ENCODE results near the gene BCKDK.
"Not testable (repeated sequence)": the region's sequence is repeated elsewhere in the genome, so short reads cannot be mapped to it uniquely, and the experiment has no call there.

Gene BCKDK

DNA sequence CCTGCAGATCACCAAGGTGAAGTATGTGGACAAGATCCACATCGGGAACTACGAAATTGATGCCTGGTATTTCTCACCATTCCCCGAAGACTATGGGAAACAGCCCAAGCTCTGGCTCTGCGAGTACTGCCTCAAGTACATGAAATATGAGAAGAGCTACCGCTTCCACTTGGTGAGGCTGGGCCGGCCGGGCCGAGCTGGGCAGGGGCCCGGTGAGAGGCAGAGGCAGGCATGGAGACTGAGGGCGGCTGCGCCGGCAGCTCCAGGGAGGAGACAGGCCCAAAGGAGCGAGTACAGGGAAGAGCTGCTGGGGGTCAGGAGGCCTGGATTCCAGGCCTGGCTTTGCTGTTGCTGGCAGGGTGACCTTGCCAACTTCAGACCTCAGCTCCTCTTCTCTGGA, 19.0 kb downstream of the BCKDK start:
- DNase-seq, result no peak

- DNase-seq, result peak; percentile 88 to 96 (median 94)
These were observed 20.8 kb downstream of the BCKDK start for GRCh38 chr16:31128711-31129567.

- peak; percentile 90 to 93 (median 90) for DNase-seq
These were observed 21.6 kb downstream of the BCKDK start for GRCh38 chr16:31129568-31130335.

GRCh38 chr16:31130336-31130891, 22.2 kb downstream of the BCKDK start:
- peak; percentile 44 to 71 (median 66) for DNase-seq

- no peak for DNase-seq
These were observed 22.7 kb downstream of the BCKDK start for GRCh38 chr16:31130899-31131298.

GRCh38 chr16:31131416-31131815, 23.2 kb downstream of the BCKDK start:
- DNase-seq, result no peak

- no peak for DNase-seq
These were observed 23.7 kb downstream of the BCKDK start for GRCh38 chr16:31131841-31132271.

DNA sequence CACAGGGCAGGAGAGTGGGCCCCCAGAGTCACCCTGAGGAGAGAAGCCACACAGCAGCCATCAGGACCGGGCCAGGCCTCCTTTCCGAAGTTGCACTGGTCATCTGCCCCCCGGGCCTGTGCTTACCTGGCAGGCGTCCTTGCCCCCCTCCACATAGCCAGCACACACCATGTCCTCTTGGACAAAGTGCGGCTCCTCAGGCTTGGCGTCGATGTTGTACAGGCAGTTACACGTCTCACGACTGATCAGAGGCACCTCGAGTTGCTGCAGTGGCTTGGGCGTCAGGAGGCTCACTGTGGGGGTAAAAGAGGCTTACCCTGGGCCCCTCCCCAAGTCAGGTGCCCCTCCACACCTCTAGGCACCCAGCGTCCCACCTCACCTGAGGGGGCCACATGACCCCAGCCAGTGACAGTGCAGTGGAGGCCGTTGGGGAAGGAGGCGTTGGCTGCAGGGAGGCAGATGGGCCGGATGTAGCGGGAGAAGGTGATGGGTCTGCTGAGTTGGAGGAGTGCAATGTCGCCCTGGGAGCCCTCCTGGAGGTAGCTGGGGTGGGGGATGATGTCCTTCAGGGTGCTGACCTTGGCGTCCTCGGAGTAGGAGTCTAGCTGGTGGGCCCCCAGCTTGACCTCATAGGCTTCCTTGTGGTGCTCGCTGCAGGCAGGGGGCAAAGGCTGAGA, 24.3 kb downstream of the BCKDK start:
- DNase-seq, result no peak

- DNase-seq, result no peak
These were observed 24.9 kb downstream of the BCKDK start for GRCh38 chr16:31133046-31133501.

DNA sequence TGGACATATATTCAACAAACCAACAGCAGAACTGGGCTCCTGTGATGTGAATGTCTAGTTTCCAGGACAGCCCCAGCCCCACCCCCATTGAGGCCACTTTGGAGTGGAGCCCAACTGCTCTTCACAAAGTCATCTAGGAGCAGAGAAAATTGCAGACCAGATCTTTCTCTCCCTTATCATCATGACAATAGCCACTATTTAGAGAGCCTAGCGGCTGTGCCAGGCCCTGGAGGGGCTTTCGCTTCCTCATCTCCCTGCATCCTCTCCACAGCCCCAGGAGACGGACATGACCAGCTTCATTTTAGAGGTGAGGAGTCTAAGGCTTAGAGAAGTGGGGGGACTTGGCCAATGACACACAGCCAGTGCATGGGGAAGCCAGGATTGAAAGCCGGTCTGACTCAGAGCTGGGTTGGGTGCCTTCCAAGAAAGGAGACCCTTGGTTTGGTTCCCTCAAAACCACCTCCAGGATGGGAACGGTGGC, 25.9 kb downstream of the BCKDK start:
- DNase-seq, result peak; percentile 29 to 63 (median 59)

- peak in 1 of 4 experiments; percentile 26 for DNase-seq
These were observed 26.7 kb downstream of the BCKDK start for GRCh38 chr16:31134625-31135534.

- no peak for DNase-seq
These were observed 27.5 kb downstream of the BCKDK start, which contains the start of gene PRSS8 for GRCh38 chr16:31135535-31136286. Gene PRSS8 (minus strand): TSS chr16:31135727. CDS start chr16:31135498, 229 bp downstream.

GRCh38 chr16:31136287-31136662, 28.1 kb downstream of the BCKDK start:
- no peak for DNase-seq

GRCh38 chr16:31136822-31137499, 28.8 kb downstream of the BCKDK start:
- DNase-seq, result not testable (repeated sequence)

DNA sequence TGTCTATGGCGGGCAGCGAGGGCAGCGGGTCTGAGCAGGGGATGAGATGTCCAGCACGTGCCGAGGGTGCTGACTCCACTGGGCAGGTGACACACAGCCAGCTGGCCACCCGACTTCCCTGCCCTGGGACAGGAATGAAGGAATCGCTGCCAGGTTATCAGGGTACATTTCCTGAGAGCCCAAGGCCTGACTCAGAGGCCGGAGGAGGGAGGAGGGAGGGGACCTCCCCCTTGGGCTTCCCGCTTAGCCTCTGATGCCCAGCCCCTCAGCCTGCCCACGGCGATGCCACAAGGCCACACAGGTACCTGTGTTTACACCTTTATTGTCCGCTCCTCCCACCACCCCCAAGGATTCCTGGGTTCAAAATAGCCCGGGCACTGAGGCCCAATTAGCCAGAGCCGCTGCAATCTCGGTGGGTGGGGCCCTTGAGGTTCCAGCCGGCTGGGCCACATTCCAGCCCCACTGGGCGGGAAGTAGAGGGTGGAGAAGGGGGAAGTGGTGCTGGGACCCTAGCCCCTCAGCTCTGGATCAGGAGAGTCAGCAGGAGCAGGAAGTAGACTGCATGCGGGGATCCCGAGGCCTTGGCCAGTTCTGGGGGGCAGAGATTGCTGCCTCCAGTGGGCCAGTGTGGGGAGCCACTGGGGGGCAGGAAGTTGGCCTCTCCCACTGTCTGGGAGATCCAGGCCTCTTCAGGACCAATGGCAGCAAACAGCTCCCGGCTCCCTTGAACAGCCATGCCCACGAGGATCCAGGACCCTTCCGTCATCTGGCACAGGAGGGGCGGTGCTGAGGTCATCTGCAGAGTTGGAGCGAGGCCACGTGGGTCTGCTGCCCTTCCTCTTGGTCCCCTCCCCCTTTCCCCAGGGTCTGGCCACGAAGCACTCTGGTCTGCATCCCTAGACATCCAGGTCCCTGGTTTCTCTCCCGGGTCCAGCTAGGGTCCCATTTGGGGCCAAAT, 30.7 kb downstream of the BCKDK start:
- DNase-seq, result no peak

DNA sequence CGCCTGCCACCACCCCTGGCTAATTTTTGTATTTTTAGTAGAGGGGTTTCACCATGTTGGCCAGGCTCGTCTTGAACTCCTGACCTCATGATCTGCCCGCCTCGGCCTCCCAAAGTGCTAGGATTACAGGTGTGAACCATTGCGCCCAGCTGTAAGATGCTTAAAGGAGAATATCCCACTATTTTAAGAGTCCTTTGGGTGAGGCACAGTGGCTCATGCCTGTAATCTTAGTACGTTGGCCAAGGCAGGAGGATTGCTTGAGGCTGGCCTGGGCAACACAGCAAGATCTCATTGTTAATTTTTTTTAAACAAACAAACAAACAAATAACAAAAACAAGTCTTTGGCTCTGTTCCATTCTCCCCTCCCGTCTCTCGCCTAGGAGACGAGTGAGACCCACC, 32.9 kb downstream of the BCKDK start:
- not testable (repeated sequence) for DNase-seq

DNA sequence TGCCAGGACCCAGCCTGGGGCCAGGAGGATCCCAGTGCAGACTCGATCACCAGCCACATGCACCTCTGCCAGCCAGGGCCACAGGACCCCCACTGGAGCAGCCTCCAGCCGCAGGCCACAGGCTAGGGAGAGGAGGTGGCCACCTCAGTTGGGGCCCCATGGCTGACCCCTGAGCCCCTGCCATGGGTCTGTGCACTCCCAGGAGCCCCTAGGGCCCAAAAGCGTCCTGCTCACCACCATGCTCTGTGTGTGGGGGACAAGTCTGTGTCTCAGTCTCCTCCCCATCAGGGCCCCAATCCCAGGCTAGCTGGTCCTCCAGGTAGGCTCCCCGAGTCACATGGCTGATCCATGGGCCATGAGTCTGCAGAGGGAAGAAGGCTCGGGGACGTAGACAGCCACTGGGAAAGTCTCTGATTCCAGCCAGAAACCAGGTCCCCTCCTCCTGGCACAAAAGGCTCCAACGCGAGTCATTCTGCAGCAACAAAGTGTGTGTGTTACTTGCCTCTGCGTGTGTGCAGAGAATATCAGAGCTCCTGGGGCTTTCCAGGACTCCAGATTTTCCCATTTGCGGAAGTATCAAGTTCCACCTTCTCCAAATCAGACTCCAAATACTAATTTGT, 33.4 kb downstream of the BCKDK start:
- DNase-seq, result no peak
